ENCODE data around the gene CDK5RAP2.

CDK5RAP2 gene

GRCh38 chr9:120412425-120412951, 167.5 kb downstream of the CDK5RAP2 start:
- no peak overlapping the region for H2AFZ ChIP-seq (ENCODE audit: low read depth, low read length)
- no peaks in the 10 kb centered on the region for H3K9me3 ChIP-seq (ENCODE audit: insufficient read depth, low read length)
- no peak overlapping the region for H3K4me2 ChIP-seq (ENCODE audit: low read length)
- no peaks in the 10 kb centered on the region for H3K79me2 ChIP-seq (ENCODE audit: low read length)
- H3K4me3 ChIP-seq (ENCODE audit: low read length), result no peak overlapping the region
- peaks cover 45% of the 10 kb centered on the region for H3K36me3 ChIP-seq (replicated peaks; ENCODE audit: low read depth, low read length)
- no peaks in the 10 kb centered on the region for H3K4me1 ChIP-seq (ENCODE audit: low read length)
- TF ChIP-seq CTCF (IDR thresholded peaks at IDR 0.05; ENCODE audit: low read depth, low read length), result no peak
- no peak for TF ChIP-seq EZH2phosphoT487 (IDR thresholded peaks at IDR 0.05; ENCODE audit: low read depth)
- H3K27ac ChIP-seq (ENCODE audit: low read length), result no peak overlapping the region
- no peaks in the 10 kb centered on the region for H3K27me3 ChIP-seq (ENCODE audit: low read depth, low read length)
- H4K20me1 ChIP-seq (ENCODE audit: insufficient read depth, low read length), result no peaks in the 10 kb centered on the region
- no peak overlapping the region for H3K9ac ChIP-seq (ENCODE audit: low read length)

GRCh38 chr9:120411862-120412424, 168.0 kb downstream of the CDK5RAP2 start:
- Histone ChIP-seq H3K4me2 (ENCODE audit: low read length) (no peak overlapping the region), H3K4me3 (ENCODE audit: low read length) (no peak overlapping the region), H4K20me1 (ENCODE audit: insufficient read depth, low read length) (no peaks in the 10 kb centered on the region), H3K27ac (ENCODE audit: low read length) (no peak overlapping the region), H3K9me3 (ENCODE audit: insufficient read depth, low read length) (no peaks in the 10 kb centered on the region), H3K36me3 (replicated peaks; ENCODE audit: low read depth, low read length) (peaks cover 45% of the 10 kb centered on the region), H3K9ac (ENCODE audit: low read length) (no peak overlapping the region), H3K79me2 (ENCODE audit: low read length) (no peaks in the 10 kb centered on the region), H2AFZ (ENCODE audit: low read depth, low read length) (no peak overlapping the region), H3K4me1 (ENCODE audit: low read length) (no peaks in the 10 kb centered on the region), H3K27me3 (ENCODE audit: low read depth, low read length) (no peaks in the 10 kb centered on the region)
- TF ChIP-seq EZH2phosphoT487 (IDR thresholded peaks at IDR 0.05; ENCODE audit: low read depth) (no peak), CTCF (IDR thresholded peaks at IDR 0.05; ENCODE audit: low read depth, low read length) (no peak)

- no peaks in the 10 kb centered on the region for H3K79me2 ChIP-seq (ENCODE audit: low read length)
- no peak for TF ChIP-seq EZH2phosphoT487 (IDR thresholded peaks at IDR 0.05; ENCODE audit: low read depth)
- TF ChIP-seq CTCF (IDR thresholded peaks at IDR 0.05; ENCODE audit: low read depth, low read length), result no peak
- no peaks in the 10 kb centered on the region for H3K9me3 ChIP-seq (ENCODE audit: insufficient read depth, low read length)
- peaks cover 45% of the 10 kb centered on the region for H3K36me3 ChIP-seq (replicated peaks; ENCODE audit: low read depth, low read length)
- no peak overlapping the region for H3K27ac ChIP-seq (ENCODE audit: low read length)
- H3K4me3 ChIP-seq (ENCODE audit: low read length), result no peak overlapping the region
- H2AFZ ChIP-seq (ENCODE audit: low read depth, low read length), result no peak overlapping the region
- no peaks in the 10 kb centered on the region for H3K27me3 ChIP-seq (ENCODE audit: low read depth, low read length)
- no peak overlapping the region for H3K9ac ChIP-seq (ENCODE audit: low read length)
- H3K4me1 ChIP-seq (ENCODE audit: low read length), result no peaks in the 10 kb centered on the region
- H4K20me1 ChIP-seq (ENCODE audit: insufficient read depth, low read length), result no peaks in the 10 kb centered on the region
- no peak overlapping the region for H3K4me2 ChIP-seq (ENCODE audit: low read length)
These were observed 169.0 kb downstream of the CDK5RAP2 start for GRCh38 chr9:120410925-120411501.

- H3K4me3 ChIP-seq (ENCODE audit: low read length), result no peak overlapping the region
- TF ChIP-seq CTCF (IDR thresholded peaks at IDR 0.05; ENCODE audit: low read depth, low read length), result no peak
- TF ChIP-seq EZH2phosphoT487 (IDR thresholded peaks at IDR 0.05; ENCODE audit: low read depth), result no peak
- H3K27me3 ChIP-seq (ENCODE audit: low read depth, low read length), result no peaks in the 10 kb centered on the region
- H3K4me2 ChIP-seq (ENCODE audit: low read length), result no peak overlapping the region
- no peaks in the 10 kb centered on the region for H3K79me2 ChIP-seq (ENCODE audit: low read length)
- H3K36me3 ChIP-seq (replicated peaks; ENCODE audit: low read depth, low read length), result peaks cover 41% of the 10 kb centered on the region
- H3K27ac ChIP-seq (ENCODE audit: low read length), result no peak overlapping the region
- H3K9ac ChIP-seq (ENCODE audit: low read length), result no peak overlapping the region
- H4K20me1 ChIP-seq (ENCODE audit: insufficient read depth, low read length), result no peaks in the 10 kb centered on the region
- peaks cover 5% of the 10 kb centered on the region; the same call in 1 of the 2 replicates for H3K4me1 ChIP-seq (ENCODE audit: low read length)
- no peak overlapping the region for H2AFZ ChIP-seq (ENCODE audit: low read depth, low read length)
- H3K9me3 ChIP-seq (ENCODE audit: insufficient read depth, low read length), result no peaks in the 10 kb centered on the region
These were observed 171.2 kb downstream of the CDK5RAP2 start for GRCh38 chr9:120408680-120409258.
